GM12875 (cell line): Measurements from ENCODE around the gene PDZD2.

Source experiments
- H3K4me3 ChIP-seq: one replicate; pipeline ENCODE4 v1.5.1; 2011; ENCODE audit warnings: low read depth, low read length, control low read depth
- CTCF ChIP-seq: IDR thresholded peaks from 2 replicates; pipeline ENCODE4 v1.5.1; 2011; ENCODE audit warnings: low read depth, mild to moderate bottlenecking, control low read depth, inconsistent platforms, low read length, moderate library complexity, borderline replicate concordance; ENCODE audit not compliant: insufficient read depth

The PDZD2 gene

GRCh38 chr5:31936683-31937082, 297.8 kb downstream of the PDZD2 start:
- H3K4me3 ChIP-seq: no peak overlapping the region
- TF ChIP-seq CTCF: no peak

DNA sequence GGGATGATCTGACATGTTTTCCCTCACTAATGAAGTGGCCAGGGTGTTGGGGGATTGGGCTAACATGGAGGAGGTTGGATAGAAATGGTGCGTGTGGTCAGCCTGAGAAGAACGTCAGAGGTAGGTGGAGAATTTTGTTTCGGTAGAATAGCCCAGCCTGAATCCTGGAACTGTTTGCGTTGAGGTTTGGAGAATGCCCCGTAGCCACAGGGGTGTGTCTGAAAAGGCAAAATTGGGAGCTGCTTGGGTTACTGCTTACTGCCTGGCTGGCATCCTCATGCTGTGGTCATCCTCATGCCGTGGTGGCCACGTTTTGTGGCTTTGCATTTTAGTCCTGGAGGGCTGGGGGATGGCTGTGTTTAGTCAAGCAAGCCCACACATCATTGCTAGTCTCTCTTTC, 298.3 kb downstream of the PDZD2 start:
- TF ChIP-seq CTCF: no peak
- H3K4me3 ChIP-seq: no peak overlapping the region

DNA sequence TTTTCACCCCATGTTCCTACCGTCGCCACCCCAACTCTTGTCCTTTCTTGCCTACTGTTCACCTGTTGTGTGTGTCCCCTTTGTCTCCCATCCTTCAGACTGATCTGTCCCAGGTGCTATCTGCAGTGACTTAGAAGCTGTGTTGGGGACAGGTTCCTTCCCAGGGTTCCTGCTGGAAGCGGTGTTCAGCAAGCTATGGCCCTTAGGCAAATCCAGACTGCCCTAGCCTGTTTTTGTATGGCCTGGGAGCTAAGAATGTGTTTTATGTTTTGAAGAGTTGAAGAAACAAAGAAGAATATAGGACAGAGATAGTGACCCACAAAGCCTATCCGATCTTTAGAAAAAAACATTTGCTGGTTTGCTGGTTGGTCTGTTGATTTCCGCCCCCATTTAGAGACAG, 298.8 kb downstream of the PDZD2 start:
- no peak for TF ChIP-seq CTCF
- no peak overlapping the region for H3K4me3 ChIP-seq

DNA sequence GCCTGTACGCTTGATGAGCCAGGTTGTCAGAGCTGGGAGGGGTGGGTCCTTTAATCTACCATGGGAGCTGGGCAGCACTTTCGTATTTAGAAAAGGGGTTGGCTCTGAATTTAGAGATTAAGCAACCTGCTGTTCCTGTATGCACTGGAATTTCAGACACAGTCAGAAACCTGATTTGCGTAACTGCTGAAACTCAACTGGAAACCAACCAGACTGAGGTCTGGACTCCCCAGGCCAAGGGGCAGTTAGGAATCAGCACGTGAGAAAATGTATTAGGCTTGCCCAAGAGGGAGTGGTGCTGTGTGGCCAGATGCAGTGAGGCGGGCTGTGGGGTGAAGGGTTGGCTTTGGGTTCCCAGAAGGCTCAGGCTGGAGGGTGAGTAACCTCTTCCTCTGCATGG, 300.2 kb downstream of the PDZD2 start:
- no peak overlapping the region for H3K4me3 ChIP-seq
- TF ChIP-seq CTCF: no peak

- TF ChIP-seq CTCF: no peak
- H3K4me3 ChIP-seq: no peak overlapping the region
Measured at GRCh38 chr5:31941151-31941755, 302.3 kb downstream of the PDZD2 start.

DNA sequence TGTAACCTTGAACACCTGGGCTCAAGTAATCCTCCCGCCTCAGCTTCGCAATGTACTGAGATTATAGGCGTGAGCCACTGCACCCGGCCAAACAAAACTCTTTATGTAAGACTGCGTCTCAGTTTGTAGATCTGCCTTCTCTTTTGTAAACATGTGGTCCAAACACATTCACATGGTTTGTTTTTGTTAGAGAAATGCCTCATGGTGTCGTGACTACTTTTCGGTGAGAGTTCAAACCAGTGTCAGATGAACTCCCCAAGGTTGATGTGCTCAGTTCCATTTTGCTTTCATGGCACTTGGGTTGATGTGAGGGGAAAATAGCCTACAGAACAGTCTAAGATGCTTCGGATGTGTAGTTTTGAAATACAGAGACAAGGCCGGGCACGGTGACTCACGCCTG, 303.6 kb downstream of the PDZD2 start:
- TF ChIP-seq CTCF: no peak
- H3K4me3 ChIP-seq: no peak overlapping the region

DNA sequence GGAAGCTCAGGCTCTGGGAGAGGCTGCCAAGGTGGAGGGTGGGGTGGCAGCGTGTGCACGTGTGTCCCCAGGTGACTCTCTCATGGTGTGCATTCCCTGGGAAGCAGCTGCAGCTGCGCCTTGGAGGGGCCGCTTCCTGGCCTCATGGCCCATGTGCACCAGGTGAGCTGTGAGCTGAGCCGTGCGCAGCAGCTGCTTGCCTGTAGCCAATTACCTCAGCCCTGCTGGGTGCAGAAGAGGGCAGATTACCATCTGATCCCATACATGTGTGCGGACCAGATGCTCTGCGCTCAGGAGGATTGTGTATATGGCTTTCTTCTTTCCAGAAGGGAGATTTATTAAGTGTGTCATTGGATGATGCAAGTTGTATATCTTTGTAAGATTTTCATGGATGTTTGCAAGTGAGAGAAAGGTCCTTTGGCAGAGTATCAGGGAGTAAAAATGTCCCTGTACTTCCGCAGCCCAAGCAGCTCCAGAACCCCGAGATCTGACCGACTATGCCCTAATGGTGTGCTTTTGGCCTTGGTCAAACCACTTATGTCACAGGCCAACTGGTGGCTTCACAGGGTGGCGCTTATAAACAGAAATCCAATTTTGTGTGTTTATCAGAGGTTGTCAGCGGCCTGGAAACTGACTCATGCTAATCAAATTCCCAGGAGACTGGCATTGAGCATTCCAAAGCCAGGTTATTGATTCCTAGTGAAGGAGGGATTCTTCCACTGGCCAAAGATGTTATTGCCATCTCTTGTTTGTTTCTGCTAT, 305.9 kb downstream of the PDZD2 start:
- H3K4me3 ChIP-seq: no peak overlapping the region

More for the DNA sequence above, 305.9 kb downstream of the PDZD2 start:
- TF ChIP-seq CTCF: no peak
